PFSK-1 (cell line): Measurements from ENCODE around the gene MIA.

ENCODE experiments used
- FOXP2 ChIP-seq: optimal IDR thresholded peaks from 2 replicates; pipeline ENCODE3; 2011; ENCODE audit warnings: borderline replicate concordance, control low read depth, inconsistent platforms; ENCODE audit not compliant: insufficient read depth; ENCODE audit errors: extremely low read length, extremely low read depth
- POLR2AphosphoS5 ChIP-seq: IDR thresholded peaks from 2 replicates; pipeline ENCODE4 v1.6.1; 2012; ENCODE audit warnings: low read depth, mild to moderate bottlenecking, control low read depth, low read length, moderate library complexity
- SIN3A ChIP-seq: IDR thresholded peaks from 2 replicates; pipeline ENCODE4 v1.6.1; 2012; ENCODE audit warnings: mild to moderate bottlenecking, low read length, moderate library complexity, borderline replicate concordance; ENCODE audit not compliant: insufficient read depth
- TAF1 ChIP-seq: IDR thresholded peaks from 2 replicates; pipeline ENCODE4 v1.6.1; 2012; ENCODE audit warnings: low read length, control low read depth, borderline replicate concordance; ENCODE audit not compliant: insufficient read depth
- TF ChIP-seq, protein P1 (sequence below), 2 experiments: IDR thresholded peaks; 2 replicates each; pipeline versions ENCODE4 v1.6.1 to v1.8.0; 2011 to 2012; ENCODE audit warnings: low read depth in 2 of 2, low read length in 2 of 2, control low read depth in 1 of 2, inconsistent platforms in 1 of 2, mild to moderate bottlenecking in 1 of 2, moderate library complexity in 1 of 2; ENCODE audit not compliant: insufficient read depth in 1 of 2

Gene MIA

DNA sequence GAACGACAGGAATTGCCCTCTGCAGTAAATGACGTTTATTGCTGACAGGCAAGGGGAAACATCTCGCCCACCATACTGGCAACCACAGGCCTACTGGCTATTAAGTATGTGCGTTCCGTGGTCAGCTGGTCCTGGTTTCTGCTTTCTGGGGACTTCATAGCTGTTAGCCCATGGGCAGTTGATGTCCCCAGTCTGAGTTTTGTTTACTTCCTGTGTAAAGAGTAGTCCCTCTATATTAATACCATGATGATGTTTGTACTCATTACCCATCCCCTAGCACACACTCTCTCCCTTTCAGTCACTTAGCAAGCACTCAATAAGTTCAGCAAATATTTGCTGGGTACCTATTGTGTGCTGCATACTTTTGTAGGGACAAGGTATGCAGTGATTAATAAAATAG, 6.5 kb upstream of the MIA start:
- TF ChIP-seq SIN3A (no peak), FOXP2 (no peak), TAF1 (no peak), POLR2AphosphoS5 (no peak)
- TF ChIP-seq, protein P1, sequence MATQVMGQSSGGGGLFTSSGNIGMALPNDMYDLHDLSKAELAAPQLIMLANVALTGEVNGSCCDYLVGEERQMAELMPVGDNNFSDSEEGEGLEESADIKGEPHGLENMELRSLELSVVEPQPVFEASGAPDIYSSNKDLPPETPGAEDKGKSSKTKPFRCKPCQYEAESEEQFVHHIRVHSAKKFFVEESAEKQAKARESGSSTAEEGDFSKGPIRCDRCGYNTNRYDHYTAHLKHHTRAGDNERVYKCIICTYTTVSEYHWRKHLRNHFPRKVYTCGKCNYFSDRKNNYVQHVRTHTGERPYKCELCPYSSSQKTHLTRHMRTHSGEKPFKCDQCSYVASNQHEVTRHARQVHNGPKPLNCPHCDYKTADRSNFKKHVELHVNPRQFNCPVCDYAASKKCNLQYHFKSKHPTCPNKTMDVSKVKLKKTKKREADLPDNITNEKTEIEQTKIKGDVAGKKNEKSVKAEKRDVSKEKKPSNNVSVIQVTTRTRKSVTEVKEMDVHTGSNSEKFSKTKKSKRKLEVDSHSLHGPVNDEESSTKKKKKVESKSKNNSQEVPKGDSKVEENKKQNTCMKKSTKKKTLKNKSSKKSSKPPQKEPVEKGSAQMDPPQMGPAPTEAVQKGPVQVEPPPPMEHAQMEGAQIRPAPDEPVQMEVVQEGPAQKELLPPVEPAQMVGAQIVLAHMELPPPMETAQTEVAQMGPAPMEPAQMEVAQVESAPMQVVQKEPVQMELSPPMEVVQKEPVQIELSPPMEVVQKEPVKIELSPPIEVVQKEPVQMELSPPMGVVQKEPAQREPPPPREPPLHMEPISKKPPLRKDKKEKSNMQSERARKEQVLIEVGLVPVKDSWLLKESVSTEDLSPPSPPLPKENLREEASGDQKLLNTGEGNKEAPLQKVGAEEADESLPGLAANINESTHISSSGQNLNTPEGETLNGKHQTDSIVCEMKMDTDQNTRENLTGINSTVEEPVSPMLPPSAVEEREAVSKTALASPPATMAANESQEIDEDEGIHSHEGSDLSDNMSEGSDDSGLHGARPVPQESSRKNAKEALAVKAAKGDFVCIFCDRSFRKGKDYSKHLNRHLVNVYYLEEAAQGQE (IDR thresholded peaks at IDR 0.05; ENCODE audit: insufficient read depth in 1 of 2, low read depth in 2 of 2, low read length in 2 of 2): no peak

DNA sequence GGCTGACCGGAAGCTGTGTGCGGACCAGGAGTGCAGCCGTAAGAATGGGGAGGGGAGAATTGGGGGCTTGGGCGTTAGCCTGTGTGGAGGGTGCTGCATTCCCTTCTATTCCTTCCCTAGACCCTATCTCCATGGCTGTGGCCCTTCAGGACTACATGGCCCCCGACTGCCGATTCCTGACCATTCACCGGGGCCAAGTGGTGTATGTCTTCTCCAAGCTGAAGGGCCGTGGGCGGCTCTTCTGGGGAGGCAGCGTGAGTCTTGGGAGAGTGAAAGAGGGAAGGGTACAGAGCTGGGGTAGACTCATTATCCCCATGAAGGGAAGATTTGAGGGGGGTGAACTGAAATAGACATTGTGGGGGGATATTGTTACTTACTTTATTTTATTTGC, 306 bp downstream of the MIA start:
- TF ChIP-seq, protein P1 (IDR thresholded peaks at IDR 0.05; ENCODE audit: insufficient read depth in 1 of 2, low read depth in 2 of 2, low read length in 2 of 2): no peak

DNA sequence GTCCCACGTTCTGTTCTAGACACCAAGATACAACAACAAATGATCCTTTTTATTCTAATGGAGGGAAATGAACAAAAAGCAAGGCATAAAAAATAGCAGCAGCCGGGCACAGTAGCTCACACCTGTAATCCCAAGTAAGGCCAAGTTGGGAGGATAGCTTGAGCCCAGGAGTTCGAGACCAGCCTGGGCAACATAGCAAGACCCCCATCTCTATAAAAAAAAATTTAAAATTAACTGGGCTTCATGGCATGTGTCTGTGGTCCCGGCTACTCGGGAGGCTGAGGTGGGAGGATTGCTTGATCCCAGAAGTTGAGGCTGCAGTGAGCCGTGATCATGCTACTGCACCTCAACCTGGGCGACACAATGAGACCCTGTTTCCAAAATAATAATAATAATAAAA, 1.0 kb downstream of the MIA start:
- TF ChIP-seq FOXP2 (no peak), TAF1 (no peak), SIN3A (no peak), POLR2AphosphoS5 (no peak)
- TF ChIP-seq, protein P1 (IDR thresholded peaks at IDR 0.05; ENCODE audit: insufficient read depth in 1 of 2, low read depth in 2 of 2, low read length in 2 of 2): no peak

DNA sequence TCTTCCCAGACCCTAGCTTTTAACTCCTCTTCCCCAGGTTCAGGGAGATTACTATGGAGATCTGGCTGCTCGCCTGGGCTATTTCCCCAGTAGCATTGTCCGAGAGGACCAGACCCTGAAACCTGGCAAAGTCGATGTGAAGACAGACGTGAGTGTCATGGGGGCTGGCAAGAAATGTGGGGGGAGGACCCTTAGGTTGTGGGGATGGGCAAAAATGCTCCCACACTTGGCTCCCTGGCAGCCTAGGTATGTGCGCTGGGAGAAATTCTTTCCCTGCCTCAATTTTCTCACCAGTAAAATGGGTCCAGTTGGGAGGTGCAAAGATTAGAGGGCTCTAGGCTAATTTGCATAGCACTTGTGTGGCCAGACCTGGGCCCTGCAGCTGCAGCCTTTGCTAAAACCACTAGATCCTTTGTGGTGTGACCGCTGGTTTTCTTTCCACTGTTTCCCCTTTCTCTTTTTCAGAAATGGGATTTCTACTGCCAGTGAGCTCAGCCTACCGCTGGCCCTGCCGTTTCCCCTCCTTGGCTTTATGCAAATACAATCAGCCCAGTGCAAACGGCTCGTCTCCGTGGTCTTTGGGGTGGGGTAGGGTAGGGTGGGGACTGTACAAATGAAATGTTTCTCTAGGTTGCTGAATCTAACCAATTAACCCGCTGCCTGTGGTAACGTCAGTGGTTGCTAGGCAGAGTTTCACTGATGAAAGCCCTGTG, 1.8 kb downstream of the MIA start:
- TF ChIP-seq POLR2AphosphoS5: no peak
- TF ChIP-seq, protein P1 (IDR thresholded peaks at IDR 0.05; ENCODE audit: insufficient read depth in 1 of 2, low read depth in 2 of 2, low read length in 2 of 2): no peak
- no peak for TF ChIP-seq FOXP2
- no peak; the same call in 1 of the 2 replicates for TF ChIP-seq TAF1
- TF ChIP-seq SIN3A: no peak

DNA sequence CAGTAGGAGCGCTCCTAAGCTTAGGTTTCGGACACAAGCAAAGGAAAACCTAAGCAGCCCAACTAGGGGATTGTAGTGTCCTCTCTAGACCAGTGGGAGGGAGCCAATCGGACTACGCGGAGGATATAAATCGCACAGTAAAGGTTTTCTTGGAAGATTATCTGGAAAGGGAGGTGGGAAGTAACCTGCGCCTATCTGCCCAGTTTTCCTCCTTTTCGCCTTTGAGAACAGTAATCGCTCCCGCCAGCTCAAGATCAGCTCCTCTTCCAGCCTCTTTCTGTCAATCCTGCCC, 2.3 kb downstream of the MIA start:
- TF ChIP-seq, protein P1 (IDR thresholded peaks at IDR 0.05; ENCODE audit: insufficient read depth in 1 of 2, low read depth in 2 of 2, low read length in 2 of 2): 0 out of 4 replicates have a peak, but pooled peaks of 1 of the 2 experiments have one; percentile 16
- TF ChIP-seq TAF1 (peak; percentile 43; the same call in 1 of the 2 replicates), POLR2AphosphoS5 (0 out of 2 replicates have a peak, but pooled peaks have one; percentile 55), FOXP2 (no peak), SIN3A (no peak; the same call in 1 of the 2 replicates)
